Endothelial cell of umbilical vein (primary cell): Measurements from ENCODE around the gene TENM4.

Source experiments
- EZH2 ChIP-seq: IDR thresholded peaks from 2 replicates; pipeline ENCODE4 v1.6.1; 2012; ENCODE audit warnings: borderline replicate concordance, low read depth, mild to moderate bottlenecking, moderate library complexity, low read length, inconsistent platforms; ENCODE audit not compliant: severe bottlenecking
- GATA2 ChIP-seq: IDR thresholded peaks from 2 replicates; pipeline ENCODE4 v1.7.0; 2011; ENCODE audit warnings: low read depth, mild to moderate bottlenecking, moderate library complexity, mixed read lengths, low read length; ENCODE audit not compliant: insufficient read length, insufficient read depth
- JUN ChIP-seq: IDR thresholded peaks from 2 replicates; pipeline ENCODE4 v1.6.1; 2011; ENCODE audit warnings: borderline replicate concordance, low read depth; ENCODE audit not compliant: insufficient read length, insufficient read depth
- MYC ChIP-seq: IDR thresholded peaks from one replicate; pipeline ENCODE4 v1.6.1; 2011; ENCODE audit warnings: mild to moderate bottlenecking, low read depth, low read length
- POLR2A ChIP-seq: IDR thresholded peaks from 2 replicates; pipeline ENCODE4 v1.6.1; 2012; ENCODE audit warnings: low read depth, mild to moderate bottlenecking, control low read depth, low read length
- POLR2AphosphoS5 ChIP-seq: IDR thresholded peaks from 2 replicates; pipeline ENCODE4 v1.6.1; 2012; ENCODE audit warnings: low read depth, mild to moderate bottlenecking, control low read depth, low read length, moderate library complexity; ENCODE audit not compliant: insufficient read depth
- TF ChIP-seq, protein P1 (sequence below), 2 donors: IDR thresholded peaks; 1 replicate in 1 of 2; 2 replicates in 1 of 2; pipeline ENCODE4 v1.5.1; 2011; ENCODE audit warnings: low read length in 2 of 2, mild to moderate bottlenecking in 2 of 2, moderate library complexity in 2 of 2, control low read depth in 1 of 2, inconsistent platforms in 1 of 2, low read depth in 1 of 2; ENCODE audit not compliant: insufficient read depth in 1 of 2; ENCODE audit errors: extremely low read depth in 1 of 2

GRCh38 chr11:79342686-79343085 is 98.1 kb downstream of the TENM4 start:
- TF ChIP-seq, protein P1, sequence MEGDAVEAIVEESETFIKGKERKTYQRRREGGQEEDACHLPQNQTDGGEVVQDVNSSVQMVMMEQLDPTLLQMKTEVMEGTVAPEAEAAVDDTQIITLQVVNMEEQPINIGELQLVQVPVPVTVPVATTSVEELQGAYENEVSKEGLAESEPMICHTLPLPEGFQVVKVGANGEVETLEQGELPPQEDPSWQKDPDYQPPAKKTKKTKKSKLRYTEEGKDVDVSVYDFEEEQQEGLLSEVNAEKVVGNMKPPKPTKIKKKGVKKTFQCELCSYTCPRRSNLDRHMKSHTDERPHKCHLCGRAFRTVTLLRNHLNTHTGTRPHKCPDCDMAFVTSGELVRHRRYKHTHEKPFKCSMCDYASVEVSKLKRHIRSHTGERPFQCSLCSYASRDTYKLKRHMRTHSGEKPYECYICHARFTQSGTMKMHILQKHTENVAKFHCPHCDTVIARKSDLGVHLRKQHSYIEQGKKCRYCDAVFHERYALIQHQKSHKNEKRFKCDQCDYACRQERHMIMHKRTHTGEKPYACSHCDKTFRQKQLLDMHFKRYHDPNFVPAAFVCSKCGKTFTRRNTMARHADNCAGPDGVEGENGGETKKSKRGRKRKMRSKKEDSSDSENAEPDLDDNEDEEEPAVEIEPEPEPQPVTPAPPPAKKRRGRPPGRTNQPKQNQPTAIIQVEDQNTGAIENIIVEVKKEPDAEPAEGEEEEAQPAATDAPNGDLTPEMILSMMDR (IDR thresholded peaks at IDR 0.05; ENCODE audit: extremely low read depth in 1 of 2, insufficient read depth in 1 of 2, low read depth in 1 of 2, low read length in 2 of 2), result no peak
- TF ChIP-seq POLR2A (no peak), POLR2AphosphoS5 (no peak), EZH2 (no peak), JUN (no peak), GATA2 (no peak), MYC (no peak)
